GM19452 (cell line): ENCODE results near the gene ALDH3B1.

ENCODE experiments used
- ATAC-seq: cut with Tn5 transposase; IDR thresholded peaks from one replicate; pipeline ENCODE4 v1.9.1; 2021; ENCODE audit not compliant: unreplicated experiment

ALDH3B1 gene

GRCh38 chr11:68061508-68061907 is 51.4 kb downstream of the ALDH3B1 start:
- no peak for ATAC-seq

- no peak for ATAC-seq
Measured at GRCh38 chr11:68064926-68065325, 54.8 kb downstream of the ALDH3B1 start.

GRCh38 chr11:68065841-68066240 is 55.7 kb downstream of the ALDH3B1 start:
- no peak for ATAC-seq

GRCh38 chr11:68066742-68067141 is 56.6 kb downstream of the ALDH3B1 start:
- no peak for ATAC-seq

GRCh38 chr11:68067991-68068390 is 57.9 kb downstream of the ALDH3B1 start:
- ATAC-seq = no peak

- no peak for ATAC-seq
Measured at GRCh38 chr11:68071281-68072048, 61.3 kb downstream of the ALDH3B1 start.

- no peak for ATAC-seq
Measured at GRCh38 chr11:68074584-68075352, 64.6 kb downstream of the ALDH3B1 start.

GRCh38 chr11:68076371-68077042 is 66.4 kb downstream of the ALDH3B1 start:
- ATAC-seq = no peak

GRCh38 chr11:68077617-68078582 is 67.8 kb downstream of the ALDH3B1 start:
- ATAC-seq = peak; percentile 87
